ENCODE measurements around the gene CXCR6.

- no peak for TF ChIP-seq CTCF (IDR thresholded peaks at IDR 0.05; ENCODE audit: low read depth, low read length, poor library complexity, severe bottlenecking)
- TF ChIP-seq EZH2phosphoT487 (IDR thresholded peaks at IDR 0.05; ENCODE audit: borderline replicate concordance, low read length): no peak
Observed at GRCh38 chr3:45940781-45941365, 2.4 kb upstream of the CXCR6 start.

Measured in DOHH2 (cell line).